Neural cell (in vitro differentiated cells): Measurements from ENCODE around the gene ANKS1B.

Experiments
- CTCF ChIP-seq: fragments of 450-650 bp; IDR thresholded peaks from 2 replicates; pipeline ENCODE4 v1.5.1; 2014; ENCODE audit warnings: antibody characterized with exemption, mild to moderate bottlenecking, moderate library complexity; ENCODE audit not compliant: poor library complexity, severe bottlenecking
- EP300 ChIP-seq: fragments of 450-650 bp; conservative IDR thresholded peaks from 2 replicates; pipeline ENCODE4 v1.6.1; 2014; ENCODE audit warnings: antibody characterized with exemption, mild to moderate bottlenecking, moderate library complexity; ENCODE audit not compliant: poor library complexity, severe bottlenecking
- EZH2 ChIP-seq: fragments of 200-600, 300-800 bp; shearing (Covaris generic), sonication (generic); IDR thresholded peaks from 2 replicates; pipeline ENCODE4 v1.6.1; 2014; ENCODE audit warnings: antibody characterized with exemption, low read length, borderline replicate concordance, mild to moderate bottlenecking; ENCODE audit not compliant: insufficient read depth, poor library complexity, severe bottlenecking
- MXI1 ChIP-seq: fragments of 450-650 bp; conservative IDR thresholded peaks from 2 replicates; pipeline ENCODE4 v1.6.1; 2014; ENCODE audit warnings: antibody characterized with exemption, mild to moderate bottlenecking; ENCODE audit not compliant: poor library complexity, severe bottlenecking
- POLR2AphosphoS5 ChIP-seq: IDR thresholded peaks from 2 replicates; pipeline ENCODE4 v1.6.1; 2012
- RAD21 ChIP-seq: fragments of 450-650 bp; conservative IDR thresholded peaks from 2 replicates; pipeline ENCODE4 v1.6.1; 2014; ENCODE audit warnings: antibody characterized with exemption, mild to moderate bottlenecking, moderate library complexity
- REST ChIP-seq: IDR thresholded peaks from 2 replicates; pipeline ENCODE4 v1.6.1; 2012; ENCODE audit warnings: borderline replicate concordance
- TAF1 ChIP-seq: IDR thresholded peaks from 2 replicates; pipeline ENCODE4 v1.6.1; 2012; ENCODE audit warnings: low read depth

GRCh38 chr12:99383258-99383657 lies 601.5 kb downstream of the ANKS1B start:
- TF ChIP-seq CTCF (no peak), EZH2 (no peak), POLR2AphosphoS5 (no peak), TAF1 (no peak), RAD21 (no peak), EP300 (no peak), MXI1 (no peak), REST (no peak)
